Stimulated activated CD4-positive, alpha-beta T cell treated with anti-CD3 and anti-CD28 coated beads, Interleukin-15, amount 100 ng/mL, for 24 hours (primary cell): ENCODE data around the gene XAB2.
"Not testable (repeated sequence)": the region's sequence is repeated elsewhere in the genome, so short reads cannot be mapped to it uniquely, and the experiment has no call there.

Experiments
- DNase-seq: peaks from one replicate; pipeline ENCODE4 v3.0.0-alpha.2; 2020

Gene XAB2

GRCh38 chr19:7611541-7612279 lies 17.6 kb downstream of the XAB2 start:
- no peak for DNase-seq

DNA sequence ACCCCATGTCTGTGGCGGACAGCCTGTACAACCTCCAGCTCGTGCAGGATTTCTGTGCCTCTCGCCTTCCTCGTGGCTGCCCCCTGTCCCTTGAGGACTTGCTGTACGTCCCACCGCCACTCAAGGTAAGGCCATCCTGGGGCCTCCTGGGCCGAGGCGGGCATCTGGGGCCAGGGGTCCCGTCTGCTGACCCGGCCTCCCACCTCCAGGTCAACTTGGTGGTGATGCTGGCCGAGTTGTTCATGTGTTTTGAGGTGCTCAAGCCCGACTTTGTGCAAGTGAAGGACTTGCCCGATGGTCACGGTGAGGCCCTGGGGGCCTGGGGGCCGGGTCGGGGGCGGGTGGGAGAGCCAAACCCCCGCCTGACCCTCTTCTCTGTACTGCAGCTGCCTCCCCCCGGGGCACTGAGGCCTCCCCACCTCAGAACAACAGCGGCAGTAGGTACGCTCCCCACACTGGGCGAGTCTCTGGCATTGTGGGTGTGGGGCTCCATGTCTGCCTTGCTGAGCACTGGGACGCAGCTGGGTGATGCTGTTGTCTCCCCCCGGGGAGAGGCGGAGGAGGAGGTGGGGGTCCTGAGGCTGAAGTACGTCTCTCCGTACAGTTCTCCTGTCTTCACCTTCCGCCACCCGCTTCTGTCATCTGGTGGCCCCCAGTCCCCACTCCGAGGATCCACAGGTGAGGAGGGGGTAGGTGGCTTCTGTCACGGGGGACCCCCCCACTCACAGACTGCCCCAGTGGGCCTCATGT lies 18.7 kb downstream of the XAB2 start:
- DNase-seq, result no peak

- no peak for DNase-seq
Observed at GRCh38 chr19:7607874-7608560, 21.3 kb downstream of the XAB2 start.

- DNase-seq, result no peak
Observed at GRCh38 chr19:7607212-7607873, 22.0 kb downstream of the XAB2 start.

DNA sequence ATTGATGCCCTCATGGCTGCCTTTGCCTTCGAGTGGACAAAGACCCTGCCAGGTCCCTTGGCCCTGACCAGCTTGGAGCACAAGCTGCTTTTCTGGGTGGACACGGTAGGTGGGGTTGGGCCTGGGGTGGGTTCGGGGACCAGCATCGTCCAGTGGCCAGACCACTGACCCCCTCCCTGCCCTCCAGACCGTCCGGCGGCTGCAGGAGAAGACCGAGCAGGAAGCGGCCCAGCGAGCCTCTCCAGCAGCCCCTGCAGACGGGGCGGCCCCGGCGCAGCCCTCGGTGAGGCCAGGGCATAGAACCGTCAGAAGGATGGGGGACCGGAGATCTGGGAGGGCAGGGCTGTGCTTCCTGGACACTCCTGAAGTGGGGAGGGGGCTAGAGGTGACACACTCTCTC lies 23.1 kb downstream of the XAB2 start:
- DNase-seq, result no peak

DNA sequence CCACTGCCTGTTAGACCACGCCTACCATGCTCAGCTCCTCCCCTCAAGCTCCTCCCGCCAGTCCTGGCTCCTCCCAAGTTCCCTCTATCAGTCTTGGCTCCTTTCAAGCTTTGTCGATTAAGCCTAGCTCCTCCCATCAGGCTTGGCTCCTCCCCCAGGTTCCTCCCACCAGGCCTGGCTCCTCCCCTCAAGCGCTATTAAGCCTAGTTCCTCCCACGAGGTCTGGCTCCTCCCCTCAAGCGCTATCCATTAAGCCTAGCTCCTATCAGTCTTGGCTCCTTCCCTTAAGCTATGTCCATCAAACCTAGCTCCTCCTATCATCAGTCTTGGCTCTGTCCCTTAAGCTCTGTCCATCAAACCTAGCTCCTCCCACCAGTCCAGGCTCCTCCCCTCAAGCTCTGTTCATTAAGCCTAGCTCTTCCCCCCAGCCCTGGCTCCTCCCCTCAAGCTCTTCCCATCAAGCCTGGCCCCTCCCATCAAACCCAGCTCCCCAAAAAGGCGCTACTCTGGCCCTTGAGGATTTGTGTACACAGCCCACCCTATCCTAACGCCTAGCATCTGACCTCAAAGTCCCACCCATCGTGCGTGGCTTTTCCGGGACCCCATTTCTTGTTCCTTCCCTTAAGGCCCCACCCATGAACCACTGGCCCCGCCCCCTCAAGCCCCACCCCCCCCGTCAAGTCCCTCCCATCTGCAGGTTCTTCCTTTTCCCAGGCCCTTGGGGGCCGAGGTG lies 23.7 kb downstream of the XAB2 start:
- peak; percentile 62 for DNase-seq

GRCh38 chr19:7603919-7604318 lies 25.4 kb downstream of the XAB2 start:
- DNase-seq, result no peak

GRCh38 chr19:7602935-7603497 lies 26.3 kb downstream of the XAB2 start:
- no peak for DNase-seq

DNA sequence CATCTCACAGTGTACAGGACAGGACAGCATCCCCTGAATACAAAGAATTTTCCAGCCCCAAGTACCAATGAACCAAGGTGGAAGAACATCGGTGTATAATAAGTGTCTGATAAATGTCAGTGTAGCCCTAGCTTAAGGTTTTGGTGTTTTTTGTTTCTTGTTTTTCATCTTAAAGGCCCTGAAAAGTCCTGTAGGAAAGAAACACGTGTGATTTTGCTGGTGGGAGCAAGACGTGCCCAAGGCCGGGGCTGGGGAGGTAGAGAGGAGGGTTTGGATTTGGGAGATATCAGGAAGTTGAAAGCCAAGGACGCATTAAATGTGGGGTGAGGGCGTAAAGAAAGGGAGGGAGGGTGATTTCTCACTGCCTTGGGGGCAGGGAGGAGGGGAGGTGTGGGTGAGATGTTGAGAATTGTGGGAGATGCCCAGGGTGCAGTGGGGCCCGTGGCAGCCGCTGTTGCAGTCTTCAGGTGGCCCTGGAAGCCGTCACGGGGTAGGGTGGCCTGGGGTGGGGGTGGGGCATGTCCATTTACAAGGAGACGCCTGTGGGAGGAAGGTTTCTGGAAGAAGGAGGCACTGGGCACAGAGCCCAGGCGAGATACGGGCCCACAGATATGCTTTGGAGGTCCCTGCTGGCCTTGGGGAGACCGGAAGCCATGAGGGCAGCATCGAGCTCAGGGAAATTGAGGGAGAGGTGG lies 27.0 kb downstream of the XAB2 start:
- no peak for DNase-seq

DNA sequence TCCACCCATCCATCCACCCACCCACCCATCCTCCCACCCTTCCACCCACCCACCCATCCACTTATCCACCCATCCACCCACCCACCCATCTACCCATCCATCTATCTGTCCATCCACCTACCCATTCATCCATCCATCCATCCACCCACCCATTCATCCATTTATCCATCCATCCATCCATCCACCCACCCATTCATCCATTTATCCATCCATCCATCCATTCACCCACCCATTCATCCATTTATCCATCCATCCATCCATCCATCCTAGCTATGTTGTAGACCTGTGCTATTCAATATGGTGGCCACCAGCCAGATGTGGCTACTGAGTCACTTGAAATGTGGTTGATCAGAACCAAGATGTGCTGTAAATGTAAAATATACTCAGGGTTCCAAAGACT lies 28.6 kb downstream of the XAB2 start:
- no peak for DNase-seq

DNA sequence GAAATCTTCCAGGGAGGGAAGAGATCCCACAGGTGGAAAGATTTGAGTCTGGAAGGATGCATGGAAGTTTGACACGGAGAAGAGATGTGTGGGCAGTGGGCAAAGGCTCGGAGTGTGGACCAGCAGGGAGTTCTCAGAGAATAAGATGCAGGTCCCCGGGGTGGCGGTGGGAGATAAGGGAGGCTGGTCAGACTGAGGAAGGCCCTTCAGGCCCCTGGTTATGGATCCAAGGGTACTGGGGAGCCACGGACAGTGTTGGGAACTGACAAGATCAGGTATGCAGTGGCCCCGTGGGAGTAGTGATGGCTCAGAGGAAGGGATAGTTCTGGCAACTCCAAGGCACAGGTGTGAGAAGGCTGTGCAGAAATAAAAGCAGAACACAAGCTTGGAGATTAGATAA lies 31.2 kb downstream of the XAB2 start:
- no peak for DNase-seq

- no peak for DNase-seq
Observed at GRCh38 chr19:7597689-7598088, 31.7 kb downstream of the XAB2 start.

- DNase-seq, result no peak
Observed at GRCh38 chr19:7596211-7596937, 33.0 kb downstream of the XAB2 start.

DNA sequence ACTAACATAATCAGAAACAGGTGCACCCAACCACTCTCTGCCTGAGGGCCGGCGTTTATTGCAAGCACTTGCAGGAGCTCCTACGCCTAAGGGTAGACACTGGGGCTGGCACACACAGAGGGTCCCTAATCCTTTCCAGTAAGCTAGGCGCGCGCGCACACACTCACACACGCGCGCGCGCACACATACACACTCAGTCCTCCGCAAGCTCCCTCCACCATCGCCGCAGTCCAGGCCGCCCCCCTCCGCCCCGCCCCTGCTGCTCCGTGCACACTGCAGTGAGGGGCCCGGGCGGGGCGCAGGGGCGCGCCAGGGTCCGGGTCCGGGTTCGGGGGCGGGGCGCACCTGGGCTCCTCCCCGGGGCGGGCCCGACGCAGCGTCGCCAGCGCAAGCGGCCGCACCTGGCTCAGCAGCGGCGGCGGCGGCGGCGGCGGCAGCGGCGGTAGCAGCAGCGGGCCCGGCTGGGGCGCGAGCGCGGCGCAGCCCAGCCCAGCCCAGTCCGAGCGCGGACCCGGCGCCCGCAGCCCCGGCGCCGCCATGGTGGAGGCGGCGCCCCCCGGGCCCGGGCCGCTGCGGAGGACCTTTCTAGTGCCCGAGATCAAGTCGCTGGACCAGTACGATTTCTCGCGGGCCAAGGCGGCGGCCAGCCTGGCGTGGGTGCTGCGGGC lies 33.7 kb downstream of the XAB2 start, which contains the start of gene CAMSAP3:
CAMSAP3 (plus strand) TSS at position 398 of the 668 bp plus-strand sequence; CDS start at position 538, 140 bp downstream.
- peak; percentile 63 for DNase-seq

- no peak for DNase-seq
Observed at GRCh38 chr19:7590256-7590655, 39.1 kb downstream of the XAB2 start.

GRCh38 chr19:7589822-7590221 lies 39.5 kb downstream of the XAB2 start:
- no peak for DNase-seq

DNA sequence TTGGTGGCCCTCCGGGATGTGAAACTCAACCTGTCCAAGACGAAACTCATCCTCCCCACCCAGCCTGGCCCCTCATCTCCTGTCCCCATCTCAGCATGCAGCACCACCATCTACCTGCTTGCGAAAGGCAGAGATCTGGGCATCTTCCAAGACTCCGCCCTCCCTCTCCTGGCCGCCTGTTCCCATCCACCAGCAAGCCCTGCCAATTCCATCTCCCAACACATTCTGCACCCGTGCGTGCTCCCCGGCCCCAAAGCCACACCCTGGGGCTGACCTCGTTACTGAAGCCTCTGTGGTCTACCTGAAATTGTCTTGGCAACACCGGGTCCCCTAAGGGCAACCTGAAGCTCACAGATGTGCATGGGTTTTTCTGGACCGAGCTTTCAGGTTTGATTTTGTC lies 46.9 kb downstream of the XAB2 start:
- DNase-seq, result no peak

DNA sequence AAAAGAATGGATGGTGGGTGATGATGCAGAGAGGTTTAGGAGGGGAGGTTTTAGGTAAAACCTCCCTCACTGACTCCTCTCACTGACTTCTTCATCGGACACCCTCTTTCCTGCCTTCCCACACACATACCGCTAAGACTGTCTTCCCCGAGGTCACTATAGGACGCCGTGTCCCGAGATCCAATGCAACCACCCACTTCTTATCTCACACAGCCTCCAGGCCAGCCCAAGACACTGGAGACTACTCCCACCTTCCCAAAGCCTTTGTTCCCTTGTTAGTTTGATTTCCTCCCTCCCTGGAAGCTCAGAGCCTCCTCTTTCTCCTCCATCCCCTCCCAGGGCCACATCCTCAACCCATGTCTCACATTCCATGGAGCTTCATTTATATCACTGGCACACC lies 50.2 kb downstream of the XAB2 start:
- DNase-seq, result no peak

GRCh38 chr19:7578127-7578526 lies 51.2 kb downstream of the XAB2 start:
- no peak for DNase-seq

DNA sequence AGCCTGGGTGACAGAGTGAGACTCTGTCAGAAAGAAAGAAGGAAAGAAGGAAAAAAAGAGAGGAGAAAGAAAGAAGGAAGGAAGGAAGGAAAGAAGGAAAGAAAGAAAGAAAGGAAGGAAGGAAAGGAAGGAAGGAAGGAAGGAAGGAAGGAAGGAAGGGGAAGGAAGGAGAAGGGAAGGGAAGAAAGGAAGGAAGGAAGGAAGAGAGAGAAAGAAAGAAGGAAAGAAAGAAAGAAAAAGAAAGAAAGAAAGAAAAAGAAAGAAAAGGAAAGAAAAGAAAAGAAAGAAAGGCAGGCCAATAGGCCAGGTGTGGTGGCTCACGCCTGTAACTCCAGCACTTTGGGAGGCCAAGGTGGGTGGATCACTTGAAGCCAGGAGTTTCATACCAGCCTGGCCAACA lies 51.9 kb downstream of the XAB2 start:
- not testable (repeated sequence) for DNase-seq
